Endothelial cell of umbilical vein (primary cell): ENCODE measurements around the gene COL28A1.

Experiments used
- EZH2 ChIP-seq: IDR thresholded peaks from 2 replicates; pipeline ENCODE4 v1.6.1; 2012; ENCODE audit warnings: borderline replicate concordance, low read depth, mild to moderate bottlenecking, moderate library complexity, low read length, inconsistent platforms; ENCODE audit not compliant: severe bottlenecking
- FOS ChIP-seq: IDR thresholded peaks from 2 replicates; pipeline ENCODE4 v1.6.1; 2011; ENCODE audit warnings: mild to moderate bottlenecking, low read length, moderate library complexity, borderline replicate concordance; ENCODE audit not compliant: insufficient read depth
- GATA2 ChIP-seq: IDR thresholded peaks from 2 replicates; pipeline ENCODE4 v1.7.0; 2011; ENCODE audit warnings: low read depth, mild to moderate bottlenecking, moderate library complexity, mixed read lengths, low read length; ENCODE audit not compliant: insufficient read length, insufficient read depth
- JUN ChIP-seq: IDR thresholded peaks from 2 replicates; pipeline ENCODE4 v1.6.1; 2011; ENCODE audit warnings: borderline replicate concordance, low read depth; ENCODE audit not compliant: insufficient read length, insufficient read depth
- MAX ChIP-seq: IDR thresholded peaks from 2 replicates; pipeline ENCODE4 v1.6.1; 2011; ENCODE audit not compliant: insufficient read depth, insufficient read length
- MYC ChIP-seq: IDR thresholded peaks from one replicate; pipeline ENCODE4 v1.6.1; 2011; ENCODE audit warnings: mild to moderate bottlenecking, low read depth, low read length
- POLR2A ChIP-seq: IDR thresholded peaks from 2 replicates; pipeline ENCODE4 v1.6.1; 2012; ENCODE audit warnings: low read depth, mild to moderate bottlenecking, control low read depth, low read length
- POLR2AphosphoS5 ChIP-seq: IDR thresholded peaks from 2 replicates; pipeline ENCODE4 v1.6.1; 2012; ENCODE audit warnings: low read depth, mild to moderate bottlenecking, control low read depth, low read length, moderate library complexity; ENCODE audit not compliant: insufficient read depth
- TF ChIP-seq, protein P1 (sequence below), 2 donors: IDR thresholded peaks; 1 replicate in 1 of 2; 2 replicates in 1 of 2; pipeline ENCODE4 v1.5.1; 2011; ENCODE audit warnings: low read length in 2 of 2, mild to moderate bottlenecking in 2 of 2, moderate library complexity in 2 of 2, control low read depth in 1 of 2, inconsistent platforms in 1 of 2, low read depth in 1 of 2; ENCODE audit not compliant: insufficient read depth in 1 of 2; ENCODE audit errors: extremely low read depth in 1 of 2

DNA sequence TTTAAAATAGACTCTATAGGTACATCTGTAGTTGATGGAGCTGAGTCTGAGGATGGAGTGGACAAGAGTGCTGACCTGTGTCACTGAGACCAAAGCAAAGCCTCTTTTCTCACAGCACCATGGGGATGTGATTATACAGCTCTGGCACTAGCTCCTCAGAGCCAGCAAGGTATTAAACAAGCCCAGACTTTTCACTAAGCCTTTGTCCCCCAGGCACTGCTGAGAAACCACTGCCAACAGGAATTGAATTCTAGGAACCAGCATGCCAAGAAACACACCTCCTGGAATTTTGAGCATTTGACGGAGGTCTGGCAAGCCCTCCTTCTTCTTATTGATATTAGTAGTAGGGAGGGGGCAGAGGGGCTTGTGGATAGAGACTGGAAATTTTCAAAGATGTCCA lies 206.3 kb downstream of the COL28A1 start:
- TF ChIP-seq, protein P1, sequence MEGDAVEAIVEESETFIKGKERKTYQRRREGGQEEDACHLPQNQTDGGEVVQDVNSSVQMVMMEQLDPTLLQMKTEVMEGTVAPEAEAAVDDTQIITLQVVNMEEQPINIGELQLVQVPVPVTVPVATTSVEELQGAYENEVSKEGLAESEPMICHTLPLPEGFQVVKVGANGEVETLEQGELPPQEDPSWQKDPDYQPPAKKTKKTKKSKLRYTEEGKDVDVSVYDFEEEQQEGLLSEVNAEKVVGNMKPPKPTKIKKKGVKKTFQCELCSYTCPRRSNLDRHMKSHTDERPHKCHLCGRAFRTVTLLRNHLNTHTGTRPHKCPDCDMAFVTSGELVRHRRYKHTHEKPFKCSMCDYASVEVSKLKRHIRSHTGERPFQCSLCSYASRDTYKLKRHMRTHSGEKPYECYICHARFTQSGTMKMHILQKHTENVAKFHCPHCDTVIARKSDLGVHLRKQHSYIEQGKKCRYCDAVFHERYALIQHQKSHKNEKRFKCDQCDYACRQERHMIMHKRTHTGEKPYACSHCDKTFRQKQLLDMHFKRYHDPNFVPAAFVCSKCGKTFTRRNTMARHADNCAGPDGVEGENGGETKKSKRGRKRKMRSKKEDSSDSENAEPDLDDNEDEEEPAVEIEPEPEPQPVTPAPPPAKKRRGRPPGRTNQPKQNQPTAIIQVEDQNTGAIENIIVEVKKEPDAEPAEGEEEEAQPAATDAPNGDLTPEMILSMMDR (IDR thresholded peaks at IDR 0.05; ENCODE audit: extremely low read depth in 1 of 2, insufficient read depth in 1 of 2, low read depth in 1 of 2, low read length in 2 of 2) = no peak
- TF ChIP-seq EZH2 = no peak
- no peak for TF ChIP-seq POLR2AphosphoS5
- TF ChIP-seq POLR2A = no peak
- TF ChIP-seq MAX = no peak
- no peak for TF ChIP-seq MYC
- TF ChIP-seq FOS = no peak
- TF ChIP-seq GATA2 = no peak
- TF ChIP-seq JUN = no peak
